ENCODE results near the gene ZBTB22. TPM values are rescaled to one million over a fixed set of nuclear protein-coding genes. Genes with fewer than 3 reads are reported as not detected.

The ZBTB22 gene
- polyA plus RNA-seq, 1 donor from 2014 or later, result 16.5 TPM

DNA sequence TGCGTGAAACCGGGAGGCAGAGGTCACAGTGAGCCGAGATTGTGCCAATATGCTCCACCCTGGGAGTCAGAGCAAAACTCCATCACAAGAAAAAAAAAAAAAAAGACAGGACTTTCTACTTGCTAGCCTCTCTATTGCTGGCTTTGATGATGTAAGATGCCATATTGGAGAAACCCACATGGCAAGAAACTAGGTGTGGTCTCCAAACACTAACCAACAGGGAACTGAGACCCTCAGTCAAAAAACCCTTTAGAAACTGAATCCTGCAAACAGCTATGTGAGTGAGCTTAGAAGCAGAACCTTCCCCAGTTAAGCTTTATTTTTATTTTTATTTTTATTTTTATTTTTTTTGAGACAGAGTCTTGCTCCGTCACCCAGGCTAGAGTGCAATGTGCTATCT, 18.4 kb upstream of the ZBTB22 start:
- no peak overlapping the region for H3K9ac ChIP-seq (ENCODE audit: low read length)
- no peaks in the 10 kb centered on the region for H3K79me2 ChIP-seq (replicated peaks; ENCODE audit: insufficient read depth, low read length)
- H3K4me2 ChIP-seq (ENCODE audit: low read length), result no peak overlapping the region
- TF ChIP-seq SMC3 (conservative IDR thresholded peaks at IDR 0.05; ENCODE audit: poor library complexity) (no peak), POLR2AphosphoS5 (IDR thresholded peaks at IDR 0.05) (no peak)
- TF ChIP-seq, protein P1, sequence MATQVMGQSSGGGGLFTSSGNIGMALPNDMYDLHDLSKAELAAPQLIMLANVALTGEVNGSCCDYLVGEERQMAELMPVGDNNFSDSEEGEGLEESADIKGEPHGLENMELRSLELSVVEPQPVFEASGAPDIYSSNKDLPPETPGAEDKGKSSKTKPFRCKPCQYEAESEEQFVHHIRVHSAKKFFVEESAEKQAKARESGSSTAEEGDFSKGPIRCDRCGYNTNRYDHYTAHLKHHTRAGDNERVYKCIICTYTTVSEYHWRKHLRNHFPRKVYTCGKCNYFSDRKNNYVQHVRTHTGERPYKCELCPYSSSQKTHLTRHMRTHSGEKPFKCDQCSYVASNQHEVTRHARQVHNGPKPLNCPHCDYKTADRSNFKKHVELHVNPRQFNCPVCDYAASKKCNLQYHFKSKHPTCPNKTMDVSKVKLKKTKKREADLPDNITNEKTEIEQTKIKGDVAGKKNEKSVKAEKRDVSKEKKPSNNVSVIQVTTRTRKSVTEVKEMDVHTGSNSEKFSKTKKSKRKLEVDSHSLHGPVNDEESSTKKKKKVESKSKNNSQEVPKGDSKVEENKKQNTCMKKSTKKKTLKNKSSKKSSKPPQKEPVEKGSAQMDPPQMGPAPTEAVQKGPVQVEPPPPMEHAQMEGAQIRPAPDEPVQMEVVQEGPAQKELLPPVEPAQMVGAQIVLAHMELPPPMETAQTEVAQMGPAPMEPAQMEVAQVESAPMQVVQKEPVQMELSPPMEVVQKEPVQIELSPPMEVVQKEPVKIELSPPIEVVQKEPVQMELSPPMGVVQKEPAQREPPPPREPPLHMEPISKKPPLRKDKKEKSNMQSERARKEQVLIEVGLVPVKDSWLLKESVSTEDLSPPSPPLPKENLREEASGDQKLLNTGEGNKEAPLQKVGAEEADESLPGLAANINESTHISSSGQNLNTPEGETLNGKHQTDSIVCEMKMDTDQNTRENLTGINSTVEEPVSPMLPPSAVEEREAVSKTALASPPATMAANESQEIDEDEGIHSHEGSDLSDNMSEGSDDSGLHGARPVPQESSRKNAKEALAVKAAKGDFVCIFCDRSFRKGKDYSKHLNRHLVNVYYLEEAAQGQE (IDR thresholded peaks at IDR 0.05; ENCODE audit: borderline replicate concordance), result no peak
- H3K27ac ChIP-seq (ENCODE audit: low read length), result no peak overlapping the region
- no peak overlapping the region for H3K4me3 ChIP-seq (ENCODE audit: low read length)
- no peaks in the 10 kb centered on the region for H3K27me3 ChIP-seq (ENCODE audit: insufficient read depth, low read depth, low read length)
- no peaks in the 10 kb centered on the region for H4K20me1 ChIP-seq (ENCODE audit: insufficient read depth)
- no peaks in the 10 kb centered on the region for H3F3A ChIP-seq (ENCODE audit: insufficient read depth, low read length, poor library complexity, severe bottlenecking)
- no peaks in the 10 kb centered on the region for H3K36me3 ChIP-seq (ENCODE audit: insufficient read depth, low read length)
- no peak overlapping the region for H2AFZ ChIP-seq (ENCODE audit: low read depth, low read length)
- no peaks in the 10 kb centered on the region for H3K9me3 ChIP-seq (ENCODE audit: low read length)
- H3K9me2 ChIP-seq (ENCODE audit: insufficient read depth, low read length), result no peaks in the 10 kb centered on the region

DNA sequence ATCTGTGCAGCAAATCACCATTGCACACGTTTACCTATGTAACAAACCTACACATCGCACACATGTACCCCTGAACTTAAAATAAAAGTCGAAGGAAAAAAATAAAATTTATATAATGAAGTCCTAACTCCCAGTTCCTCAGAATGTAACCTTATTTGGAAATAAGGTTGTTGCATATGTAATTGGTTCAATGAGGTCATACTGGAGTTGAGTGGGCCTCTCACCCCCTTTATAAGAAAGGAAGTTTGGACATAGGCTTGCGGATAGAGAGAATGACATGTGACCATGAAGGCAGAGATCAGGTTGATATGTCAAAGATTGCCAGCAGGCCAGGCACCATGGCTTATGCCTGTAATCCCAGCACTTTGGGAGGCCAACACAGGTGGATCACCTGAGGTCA, 16.1 kb upstream of the ZBTB22 start:
- H3K27ac ChIP-seq (ENCODE audit: low read length), result no peak overlapping the region
- H2AFZ ChIP-seq (ENCODE audit: low read depth, low read length), result no peak overlapping the region
- H3K4me2 ChIP-seq (ENCODE audit: low read length), result no peak overlapping the region
- TF ChIP-seq EP300 (conservative IDR thresholded peaks at IDR 0.05; ENCODE audit: poor library complexity, severe bottlenecking) (no peak), SMC3 (conservative IDR thresholded peaks at IDR 0.05; ENCODE audit: poor library complexity) (no peak), TAF1 (IDR thresholded peaks at IDR 0.05; ENCODE audit: low read depth) (no peak), POLR2AphosphoS5 (IDR thresholded peaks at IDR 0.05) (no peak), RAD21 (conservative IDR thresholded peaks at IDR 0.05) (no peak), MXI1 (conservative IDR thresholded peaks at IDR 0.05; ENCODE audit: poor library complexity, severe bottlenecking) (no peak), EZH2 (IDR thresholded peaks at IDR 0.05; ENCODE audit: borderline replicate concordance, insufficient read depth, low read length, poor library complexity, severe bottlenecking) (no peak)
- TF ChIP-seq, protein P1 (IDR thresholded peaks at IDR 0.05; ENCODE audit: borderline replicate concordance), result no peak
- TF ChIP-seq, protein P2, sequence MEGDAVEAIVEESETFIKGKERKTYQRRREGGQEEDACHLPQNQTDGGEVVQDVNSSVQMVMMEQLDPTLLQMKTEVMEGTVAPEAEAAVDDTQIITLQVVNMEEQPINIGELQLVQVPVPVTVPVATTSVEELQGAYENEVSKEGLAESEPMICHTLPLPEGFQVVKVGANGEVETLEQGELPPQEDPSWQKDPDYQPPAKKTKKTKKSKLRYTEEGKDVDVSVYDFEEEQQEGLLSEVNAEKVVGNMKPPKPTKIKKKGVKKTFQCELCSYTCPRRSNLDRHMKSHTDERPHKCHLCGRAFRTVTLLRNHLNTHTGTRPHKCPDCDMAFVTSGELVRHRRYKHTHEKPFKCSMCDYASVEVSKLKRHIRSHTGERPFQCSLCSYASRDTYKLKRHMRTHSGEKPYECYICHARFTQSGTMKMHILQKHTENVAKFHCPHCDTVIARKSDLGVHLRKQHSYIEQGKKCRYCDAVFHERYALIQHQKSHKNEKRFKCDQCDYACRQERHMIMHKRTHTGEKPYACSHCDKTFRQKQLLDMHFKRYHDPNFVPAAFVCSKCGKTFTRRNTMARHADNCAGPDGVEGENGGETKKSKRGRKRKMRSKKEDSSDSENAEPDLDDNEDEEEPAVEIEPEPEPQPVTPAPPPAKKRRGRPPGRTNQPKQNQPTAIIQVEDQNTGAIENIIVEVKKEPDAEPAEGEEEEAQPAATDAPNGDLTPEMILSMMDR (IDR thresholded peaks at IDR 0.05; ENCODE audit: poor library complexity, severe bottlenecking), result no peak
- H4K20me1 ChIP-seq (ENCODE audit: insufficient read depth), result no peaks in the 10 kb centered on the region
- H3K79me2 ChIP-seq (replicated peaks; ENCODE audit: insufficient read depth, low read length), result no peaks in the 10 kb centered on the region
- H3K36me3 ChIP-seq (ENCODE audit: insufficient read depth, low read length), result no peaks in the 10 kb centered on the region
- no peaks in the 10 kb centered on the region for H3K27me3 ChIP-seq (ENCODE audit: insufficient read depth, low read depth, low read length)
- H3K9me3 ChIP-seq (ENCODE audit: low read length), result no peaks in the 10 kb centered on the region
- no peak overlapping the region for H3K4me3 ChIP-seq (ENCODE audit: low read length)
- H3F3A ChIP-seq (ENCODE audit: insufficient read depth, low read length, poor library complexity, severe bottlenecking), result no peaks in the 10 kb centered on the region
- H3K9me2 ChIP-seq (ENCODE audit: insufficient read depth, low read length), result no peaks in the 10 kb centered on the region
- H3K9ac ChIP-seq (ENCODE audit: low read length), result no peak overlapping the region
